ENCODE measurements around the gene PVR.

- TF ChIP-seq EZH2 (IDR thresholded peaks at IDR 0.05; ENCODE audit: low read depth) (no peak), CTCF (conservative IDR thresholded peaks at IDR 0.05) (no peak)
Observed at GRCh38 chr19:44671400-44671799, 27.7 kb downstream of the PVR start, which contains the start of gene CEACAM19.
